Keratinocyte (primary cell): ENCODE data around the gene MAN1C1.

Source experiments
- CTCF ChIP-seq, 3 experiments: IDR thresholded peaks in 1 of 3; conservative IDR thresholded peaks in 1 of 3; optimal IDR thresholded peaks in 1 of 3; 2 replicates in 2 of 3; 3 replicates in 1 of 3; pipeline versions ENCODE3 to v1.5.1; 2011; ENCODE audit warnings: low read length in 3 of 3, mild to moderate bottlenecking in 3 of 3, moderate library complexity in 2 of 3, control low read depth in 1 of 3, inconsistent platforms in 1 of 3; ENCODE audit not compliant: insufficient read depth in 2 of 3; ENCODE audit errors: extremely low read depth in 1 of 3
- EZH2 ChIP-seq: IDR thresholded peaks from one replicate; pipeline ENCODE4 v1.6.1; 2012; ENCODE audit warnings: inconsistent platforms, mild to moderate bottlenecking, low read length, moderate library complexity

DNA sequence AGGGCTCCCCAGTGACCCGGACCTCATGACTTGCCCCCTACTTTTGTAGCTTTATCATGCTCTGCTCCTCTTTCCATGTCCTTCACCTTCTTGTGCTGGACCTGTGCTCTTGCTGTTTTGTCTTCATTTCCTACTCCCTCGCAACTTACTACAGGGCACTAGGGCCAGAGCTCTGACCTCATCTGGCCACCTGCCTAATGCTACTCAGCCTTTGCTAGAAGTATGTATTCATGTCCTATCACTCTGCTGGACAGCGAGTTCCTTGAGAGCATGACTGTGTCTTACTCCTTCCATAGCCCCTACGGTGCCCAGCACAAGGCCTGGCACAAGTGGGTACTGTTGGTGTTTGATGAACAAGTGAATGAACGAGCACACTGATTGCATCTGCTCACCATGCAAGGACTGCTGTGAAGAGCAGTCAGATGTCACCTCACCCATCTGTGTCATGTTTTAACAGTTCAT lies 205.1 kb downstream of the MAN1C1 start:
- TF ChIP-seq CTCF (optimal IDR thresholded peaks at IDR 0.05 in 1 of 3, IDR thresholded peaks at IDR 0.05 in 1 of 3, conservative IDR thresholded peaks at IDR 0.05 in 1 of 3; ENCODE audit: extremely low read depth in 1 of 3, insufficient read depth in 2 of 3, low read length in 3 of 3) (no peak), EZH2 (no peak)
